ENCODE data around the gene TMIGD2.

TMIGD2 gene

DNA sequence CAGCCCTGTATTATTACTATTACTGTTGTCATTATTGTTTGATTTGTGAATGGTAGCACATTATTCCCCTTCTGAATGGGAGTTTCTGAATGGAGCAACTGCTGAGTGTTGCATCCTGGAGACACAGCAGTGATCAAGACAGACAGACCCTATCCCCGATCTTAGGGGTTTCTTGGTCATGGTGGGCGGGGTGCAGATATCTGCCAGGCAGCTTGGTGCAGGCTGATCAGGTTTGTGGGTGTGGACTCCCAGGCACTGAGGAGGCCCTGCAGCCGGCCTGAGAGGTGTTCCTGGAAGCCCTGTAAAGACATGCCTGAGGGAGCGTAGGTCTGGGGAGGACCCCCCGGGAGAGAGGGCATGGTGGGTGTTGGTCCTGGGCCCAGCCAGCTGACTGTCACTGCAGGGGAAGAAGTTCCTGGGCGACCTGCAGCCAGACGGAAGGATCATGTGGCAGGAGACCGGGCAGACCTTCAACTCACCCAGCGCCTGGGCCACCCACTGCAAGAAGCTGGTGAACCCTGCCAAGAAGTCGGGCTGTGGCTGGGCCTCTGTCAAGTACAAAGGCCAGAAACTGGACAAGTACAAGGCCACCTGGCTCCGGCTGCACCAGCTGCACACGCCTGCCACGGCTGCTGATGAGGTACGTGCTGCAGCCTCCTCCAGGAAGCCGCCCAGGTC, 43.3 kb upstream of the TMIGD2 start:
- no peak for TF ChIP-seq TAF1 (IDR thresholded peaks at IDR 0.05; ENCODE audit: borderline replicate concordance, insufficient read depth, low read length)
- no peak for TF ChIP-seq SIN3A (IDR thresholded peaks at IDR 0.05; ENCODE audit: borderline replicate concordance, insufficient read depth, low read length)
- no peak for TF ChIP-seq FOXP2 (optimal IDR thresholded peaks at IDR 0.05; ENCODE audit: borderline replicate concordance, extremely low read depth, extremely low read length, insufficient read depth)
- no peak for TF ChIP-seq POLR2AphosphoS5 (IDR thresholded peaks at IDR 0.05; ENCODE audit: low read depth, low read length)

DNA sequence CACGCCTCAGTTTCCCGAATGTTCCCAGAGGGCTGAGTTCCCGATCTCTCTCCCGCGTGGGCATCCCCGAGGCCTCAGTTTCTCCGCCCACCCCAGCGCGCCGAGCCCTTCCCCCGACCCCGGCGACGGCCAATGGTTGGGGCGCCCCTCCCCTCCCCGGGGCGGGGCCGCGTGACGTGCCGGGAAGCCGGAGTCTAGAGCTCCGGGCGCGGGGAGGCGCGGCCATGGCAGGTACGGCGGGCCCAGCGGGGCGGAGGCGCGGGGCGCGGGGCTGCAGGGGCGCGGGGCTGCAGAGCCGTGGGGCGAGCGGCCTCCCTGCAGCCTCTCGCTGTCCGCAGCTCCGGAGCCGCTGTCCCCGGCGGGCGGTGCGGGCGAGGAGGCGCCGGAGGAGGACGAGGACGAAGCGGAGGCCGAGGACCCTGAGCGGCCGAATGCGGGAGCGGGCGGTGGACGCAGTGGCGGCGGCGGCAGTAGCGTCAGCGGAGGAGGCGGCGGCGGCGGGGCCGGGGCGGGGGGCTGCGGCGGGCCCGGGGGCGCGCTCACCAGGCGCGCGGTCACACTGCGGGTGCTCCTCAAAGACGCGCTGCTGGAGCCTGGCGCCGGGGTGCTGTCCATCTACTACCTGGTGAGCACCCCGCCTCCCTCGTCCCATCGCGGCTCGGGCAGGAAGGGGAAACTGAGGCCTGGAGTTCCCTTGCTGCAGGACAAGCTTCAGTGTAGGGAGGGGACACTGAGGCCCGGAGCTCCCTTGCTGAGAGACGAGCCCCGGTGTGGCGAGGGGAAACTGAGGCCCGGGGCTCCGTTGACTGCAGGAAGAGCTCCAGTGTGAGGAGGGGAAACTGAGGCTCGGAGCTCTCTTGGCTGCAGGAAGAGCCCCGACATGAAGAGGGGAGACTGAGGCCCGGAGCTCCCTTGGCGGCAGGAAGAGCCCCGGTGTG, 41.5 kb upstream of the TMIGD2 start, which contains the start of gene MPND:
MPND (plus strand) TSS at position 193 of the 938 bp plus-strand sequence; CDS start at position 225, 32 bp downstream.
- peak; percentile 9; the same call in 1 of the 2 replicates for TF ChIP-seq TAF1 (IDR thresholded peaks at IDR 0.05; ENCODE audit: borderline replicate concordance, insufficient read depth, low read length)
- TF ChIP-seq FOXP2 (optimal IDR thresholded peaks at IDR 0.05; ENCODE audit: borderline replicate concordance, extremely low read depth, extremely low read length, insufficient read depth), result peak; percentile 41
- TF ChIP-seq POLR2AphosphoS5 (IDR thresholded peaks at IDR 0.05; ENCODE audit: low read depth, low read length), result no peak; the same call in 1 of the 2 replicates

DNA sequence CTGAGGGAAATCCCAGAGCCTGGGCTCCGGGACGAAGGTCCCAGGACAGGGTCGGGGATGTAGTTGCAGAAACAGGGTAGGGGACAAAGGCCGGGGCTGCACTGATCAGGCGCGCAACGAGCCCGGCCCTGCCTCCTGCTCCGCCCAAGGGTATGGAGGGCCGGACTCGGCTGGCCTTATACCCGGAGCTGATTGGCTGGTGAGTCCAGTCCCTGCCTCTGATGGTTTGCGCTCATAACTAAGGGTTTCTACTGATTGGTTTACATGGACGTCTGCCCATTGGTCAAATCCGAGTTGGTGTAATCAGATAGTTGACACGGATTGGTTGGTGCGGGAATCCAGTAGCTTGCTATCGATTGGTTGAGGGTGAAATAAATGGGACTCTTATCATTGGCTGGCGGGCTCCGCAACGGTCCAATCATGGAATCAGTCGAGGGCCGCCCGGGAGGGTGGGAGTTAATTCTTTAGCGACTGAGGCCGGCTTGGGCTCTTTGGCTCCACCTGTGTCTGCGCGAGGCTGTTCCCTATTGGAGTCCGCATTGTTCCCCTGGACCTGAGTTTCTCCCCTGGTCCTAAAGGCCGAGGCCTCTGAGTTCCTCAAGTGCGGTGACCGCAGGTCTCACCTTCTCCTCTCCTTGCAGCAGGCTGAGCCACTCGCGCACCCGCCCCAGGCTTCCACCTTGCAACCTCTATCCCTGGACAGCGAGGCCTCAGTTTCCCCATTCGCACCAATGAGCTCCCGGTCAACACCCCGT, 40.6 kb upstream of the TMIGD2 start:
- peak; percentile 57 for TF ChIP-seq TAF1 (IDR thresholded peaks at IDR 0.05; ENCODE audit: borderline replicate concordance, insufficient read depth, low read length)
- no peak for TF ChIP-seq FOXP2 (optimal IDR thresholded peaks at IDR 0.05; ENCODE audit: borderline replicate concordance, extremely low read depth, extremely low read length, insufficient read depth)
- peak; percentile 98 for TF ChIP-seq POLR2AphosphoS5 (IDR thresholded peaks at IDR 0.05; ENCODE audit: low read depth, low read length)
- no peak for TF ChIP-seq SIN3A (IDR thresholded peaks at IDR 0.05; ENCODE audit: borderline replicate concordance, insufficient read depth, low read length)
- TF ChIP-seq, protein P1, sequence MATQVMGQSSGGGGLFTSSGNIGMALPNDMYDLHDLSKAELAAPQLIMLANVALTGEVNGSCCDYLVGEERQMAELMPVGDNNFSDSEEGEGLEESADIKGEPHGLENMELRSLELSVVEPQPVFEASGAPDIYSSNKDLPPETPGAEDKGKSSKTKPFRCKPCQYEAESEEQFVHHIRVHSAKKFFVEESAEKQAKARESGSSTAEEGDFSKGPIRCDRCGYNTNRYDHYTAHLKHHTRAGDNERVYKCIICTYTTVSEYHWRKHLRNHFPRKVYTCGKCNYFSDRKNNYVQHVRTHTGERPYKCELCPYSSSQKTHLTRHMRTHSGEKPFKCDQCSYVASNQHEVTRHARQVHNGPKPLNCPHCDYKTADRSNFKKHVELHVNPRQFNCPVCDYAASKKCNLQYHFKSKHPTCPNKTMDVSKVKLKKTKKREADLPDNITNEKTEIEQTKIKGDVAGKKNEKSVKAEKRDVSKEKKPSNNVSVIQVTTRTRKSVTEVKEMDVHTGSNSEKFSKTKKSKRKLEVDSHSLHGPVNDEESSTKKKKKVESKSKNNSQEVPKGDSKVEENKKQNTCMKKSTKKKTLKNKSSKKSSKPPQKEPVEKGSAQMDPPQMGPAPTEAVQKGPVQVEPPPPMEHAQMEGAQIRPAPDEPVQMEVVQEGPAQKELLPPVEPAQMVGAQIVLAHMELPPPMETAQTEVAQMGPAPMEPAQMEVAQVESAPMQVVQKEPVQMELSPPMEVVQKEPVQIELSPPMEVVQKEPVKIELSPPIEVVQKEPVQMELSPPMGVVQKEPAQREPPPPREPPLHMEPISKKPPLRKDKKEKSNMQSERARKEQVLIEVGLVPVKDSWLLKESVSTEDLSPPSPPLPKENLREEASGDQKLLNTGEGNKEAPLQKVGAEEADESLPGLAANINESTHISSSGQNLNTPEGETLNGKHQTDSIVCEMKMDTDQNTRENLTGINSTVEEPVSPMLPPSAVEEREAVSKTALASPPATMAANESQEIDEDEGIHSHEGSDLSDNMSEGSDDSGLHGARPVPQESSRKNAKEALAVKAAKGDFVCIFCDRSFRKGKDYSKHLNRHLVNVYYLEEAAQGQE (IDR thresholded peaks at IDR 0.05; ENCODE audit: insufficient read depth in 1 of 2, low read depth in 2 of 2, low read length in 2 of 2), result no peak

DNA sequence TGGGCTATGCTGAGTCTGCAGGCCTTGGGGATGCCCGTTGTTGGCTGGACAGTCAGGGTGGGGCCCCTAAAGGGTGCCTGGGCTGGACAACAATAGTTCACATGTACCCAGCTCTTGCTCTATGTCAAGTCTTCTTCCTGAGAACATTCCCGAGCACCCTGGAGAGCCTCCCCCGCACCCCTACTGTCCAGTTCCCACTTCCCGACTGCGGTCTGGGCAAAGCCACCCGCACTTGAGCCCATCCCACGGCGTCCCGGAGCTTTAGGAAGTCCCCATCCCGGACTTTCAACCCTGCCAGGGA, 40.1 kb upstream of the TMIGD2 start:
- TF ChIP-seq, protein P1 (IDR thresholded peaks at IDR 0.05; ENCODE audit: insufficient read depth in 1 of 2, low read depth in 2 of 2, low read length in 2 of 2), result no peak
- TF ChIP-seq POLR2AphosphoS5 (IDR thresholded peaks at IDR 0.05; ENCODE audit: low read depth, low read length) (no peak), TAF1 (IDR thresholded peaks at IDR 0.05; ENCODE audit: borderline replicate concordance, insufficient read depth, low read length) (no peak), FOXP2 (optimal IDR thresholded peaks at IDR 0.05; ENCODE audit: borderline replicate concordance, extremely low read depth, extremely low read length, insufficient read depth) (no peak), SIN3A (IDR thresholded peaks at IDR 0.05; ENCODE audit: borderline replicate concordance, insufficient read depth, low read length) (no peak)

DNA sequence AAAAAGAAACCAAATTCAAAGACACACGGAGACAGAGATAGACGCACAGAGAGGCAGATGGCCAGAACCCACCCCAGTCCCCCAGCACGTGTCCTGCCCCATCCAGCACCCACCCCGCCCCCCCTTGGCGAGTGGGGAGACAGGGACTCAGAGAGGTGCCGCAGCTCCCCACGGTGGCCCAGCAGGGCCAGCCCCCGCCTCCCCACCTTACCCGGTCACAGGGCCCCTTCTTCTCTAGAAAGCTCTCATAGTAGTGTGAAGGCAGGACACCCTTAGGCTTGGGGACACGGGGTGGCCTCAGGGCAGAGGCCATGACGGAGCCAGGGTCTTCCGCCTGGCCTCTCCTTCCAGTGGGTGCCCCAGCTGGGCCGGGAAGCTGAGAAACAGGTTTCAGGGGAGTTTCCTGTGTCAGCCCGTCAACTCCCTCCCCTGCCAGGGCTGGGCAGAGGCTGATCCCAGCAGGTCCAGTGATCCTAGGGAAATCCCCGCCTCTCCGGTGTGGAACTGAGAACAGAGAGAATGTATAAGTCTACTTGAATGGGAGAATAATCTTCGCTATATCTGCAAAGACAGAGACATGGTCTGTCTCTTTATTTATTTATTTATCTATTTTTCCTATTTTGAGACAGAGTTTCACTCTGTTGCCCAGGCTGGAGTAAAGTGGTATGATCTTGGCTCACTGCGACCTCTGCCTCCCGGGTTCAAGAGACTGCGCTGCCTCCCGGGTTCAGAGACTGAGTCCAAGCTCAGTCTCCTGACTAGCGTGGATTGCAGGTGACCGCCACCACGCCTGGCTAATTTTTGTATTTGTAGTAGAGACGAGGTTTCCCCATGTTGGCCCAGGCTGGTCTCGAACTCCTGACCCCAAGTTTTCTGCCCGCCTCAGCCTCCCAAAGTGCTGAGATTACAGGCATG, 36.5 kb upstream of the TMIGD2 start, which contains the start of gene STAP2:
STAP2 (minus strand) TSS at position 387 of the 915 bp plus-strand sequence; CDS start at position 313, 74 bp downstream.
- TF ChIP-seq TAF1 (IDR thresholded peaks at IDR 0.05; ENCODE audit: borderline replicate concordance, insufficient read depth, low read length) (no peak), FOXP2 (optimal IDR thresholded peaks at IDR 0.05; ENCODE audit: borderline replicate concordance, extremely low read depth, extremely low read length, insufficient read depth) (no peak), POLR2AphosphoS5 (IDR thresholded peaks at IDR 0.05; ENCODE audit: low read depth, low read length) (no peak), SIN3A (IDR thresholded peaks at IDR 0.05; ENCODE audit: borderline replicate concordance, insufficient read depth, low read length) (no peak)
- TF ChIP-seq, protein P1 (IDR thresholded peaks at IDR 0.05; ENCODE audit: insufficient read depth in 1 of 2, low read depth in 2 of 2, low read length in 2 of 2), result no peak

Data from PFSK-1 (cell line).